Measurements from ENCODE around the gene SPATA13. TPM values are rescaled to one million over a fixed set of nuclear protein-coding genes. Genes with fewer than 3 reads are reported as not detected.

Gene SPATA13
- total and polyA plus RNA-seq, 2 donors (not counting 1 experiment from before 2014, with no cell fraction given): 5.7 to 8.3 TPM

GRCh38 chr13:24215126-24215525 lies 54.6 kb downstream of the SPATA13 start:
- H3K9me3 ChIP-seq (ENCODE audit: control extremely low read depth in 1 of 3, control insufficient read depth in 2 of 3, insufficient read depth in 1 of 3, low read length in 2 of 3): peaks cover 0 to 7% (median 0%) of the 10 kb centered on the region in 3 donors
- peaks cover 27 to 35% of the 10 kb centered on the region in 2 donors for H3K4me1 ChIP-seq (ENCODE audit: control insufficient read depth in 2 of 2, insufficient read depth in 2 of 2, low read length in 2 of 2)
- peaks cover 46% of the 10 kb centered on the region for H3K4me1 Mint-ChIP-seq
- H3K27me3 Mint-ChIP-seq: no peaks in the 10 kb centered on the region
- ATAC-seq (ENCODE audit: low read depth) (peak; percentile 56), DNase-seq (no peak)
- H3K4me3 Mint-ChIP-seq: peak overlapping the region; percentile 49
- no peak overlapping the region for H2AFZ ChIP-seq (ENCODE audit: insufficient read depth, low read depth, low read length, poor library complexity, severe bottlenecking)
- intact Hi-C loops (cut with micrococcal nuclease): loop anchor here (5.0 kb wide), 1 partner anchor 53 kb away; the partner anchor contains the start of gene SPATA13
- H4K20me1 ChIP-seq (ENCODE audit: control insufficient read depth, insufficient read depth, low read length, poor library complexity, severe bottlenecking): no peaks in the 10 kb centered on the region
- H3K9ac ChIP-seq (ENCODE audit: low read length): peak overlapping the region; percentile 11
- peak overlapping the region in 1 of 5 experiments; percentile 5 for H3K4me3 ChIP-seq (ENCODE audit: control extremely low read depth in 1 of 5, extremely low read depth in 1 of 5, insufficient read depth in 1 of 5, low read depth in 2 of 5, low read length in 4 of 5)
- WGBS (ENCODE audit: insufficient coverage): 18% methylated on average over 1 of the region's 1 CpG
- TF ChIP-seq CTCF (IDR thresholded peaks at IDR 0.05): no peak
- TF ChIP-seq EZH2 (IDR thresholded peaks at IDR 0.05; ENCODE audit: borderline replicate concordance, insufficient read depth, low read depth, low read length, poor library complexity, severe bottlenecking): no peak
- H3K27me3 ChIP-seq (replicated peaks in 1 of 4; ENCODE audit: control extremely low read depth in 1 of 4, control insufficient read depth in 3 of 4, insufficient read depth in 4 of 4, low read length in 3 of 4): no peaks in the 10 kb centered on the region
- H3K36me3 ChIP-seq (replicated peaks in 1 of 2; ENCODE audit: control extremely low read depth in 1 of 2, control insufficient read depth in 1 of 2, extremely low read depth in 1 of 2, insufficient read depth in 2 of 2, low read length in 1 of 2): no peaks in the 10 kb centered on the region
- ChIA-PET CTCF (interaction anchor here (0.9 to 4.4 kb wide), 5 partner anchors 14 to 161 kb away, joined by 3 to 21 read pairs (median 6); no protein-coding TSS in a partner anchor), POLR2A (interaction anchor here (0.5 kb wide), 2 partner anchors 55 to 370 kb away, joined by 3 read pairs; no protein-coding TSS in a partner anchor)
- peak overlapping the region; percentile 5 for H3K27ac Mint-ChIP-seq
- H3K79me2 ChIP-seq (ENCODE audit: control insufficient read depth, insufficient read depth, low read length): no peaks in the 10 kb centered on the region
- peak overlapping the region; percentile 11 to 29 for H3K27ac ChIP-seq (ENCODE audit: low read length in 2 of 2)
- H3K4me2 ChIP-seq (replicated peaks; ENCODE audit: low read depth, low read length, poor library complexity, severe bottlenecking): peak overlapping the region; percentile 56
- no peaks in the 10 kb centered on the region for H3K9me3 Mint-ChIP-seq (ENCODE audit: insufficient read depth)

GRCh38 chr13:24215732-24216131 lies 55.2 kb downstream of the SPATA13 start:
- ATAC-seq (ENCODE audit: low read depth) (no peak), DNase-seq (no peak)
- no peaks in the 10 kb centered on the region for H3K79me2 ChIP-seq (ENCODE audit: control insufficient read depth, insufficient read depth, low read length)
- H3K27ac ChIP-seq (ENCODE audit: low read length in 2 of 2): no peak overlapping the region
- no peaks in the 10 kb centered on the region for H3K9me3 Mint-ChIP-seq (ENCODE audit: insufficient read depth)
- H4K20me1 ChIP-seq (ENCODE audit: control insufficient read depth, insufficient read depth, low read length, poor library complexity, severe bottlenecking): no peaks in the 10 kb centered on the region
- peaks cover 0 to 7% (median 0%) of the 10 kb centered on the region in 3 donors for H3K9me3 ChIP-seq (ENCODE audit: control extremely low read depth in 1 of 3, control insufficient read depth in 2 of 3, insufficient read depth in 1 of 3, low read length in 2 of 3)
- H2AFZ ChIP-seq (ENCODE audit: insufficient read depth, low read depth, low read length, poor library complexity, severe bottlenecking): no peak overlapping the region
- POLR2A ChIA-PET: interaction anchor here (0.5 kb wide), 1 partner anchor 55 kb away, joined by 3 read pairs; no protein-coding TSS in a partner anchor
- intact Hi-C loops (cut with micrococcal nuclease): loop anchor here (5.0 kb wide), 1 partner anchor 53 kb away; the partner anchor contains the start of gene SPATA13
- peak overlapping the region; percentile 21 for H3K4me3 Mint-ChIP-seq
- H3K36me3 ChIP-seq (replicated peaks in 1 of 2; ENCODE audit: control extremely low read depth in 1 of 2, control insufficient read depth in 1 of 2, extremely low read depth in 1 of 2, insufficient read depth in 2 of 2, low read length in 1 of 2): no peaks in the 10 kb centered on the region
- peak overlapping the region; percentile 51 for H3K27ac Mint-ChIP-seq
- H3K27me3 ChIP-seq (replicated peaks in 1 of 4; ENCODE audit: control extremely low read depth in 1 of 4, control insufficient read depth in 3 of 4, insufficient read depth in 4 of 4, low read length in 3 of 4): no peaks in the 10 kb centered on the region
- H3K4me1 ChIP-seq (ENCODE audit: control insufficient read depth in 2 of 2, insufficient read depth in 2 of 2, low read length in 2 of 2): peaks cover 27 to 35% of the 10 kb centered on the region in 2 donors
- peaks cover 46% of the 10 kb centered on the region for H3K4me1 Mint-ChIP-seq
- H3K27me3 Mint-ChIP-seq: no peaks in the 10 kb centered on the region
- no peak overlapping the region for H3K4me2 ChIP-seq (replicated peaks; ENCODE audit: low read depth, low read length, poor library complexity, severe bottlenecking)
- 68% methylated on average over 2 of the region's 2 CpGs for WGBS (ENCODE audit: insufficient coverage)
- TF ChIP-seq CTCF (IDR thresholded peaks at IDR 0.05): no peak
- TF ChIP-seq EZH2 (IDR thresholded peaks at IDR 0.05; ENCODE audit: borderline replicate concordance, insufficient read depth, low read depth, low read length, poor library complexity, severe bottlenecking): no peak
- no peak overlapping the region for H3K4me3 ChIP-seq (ENCODE audit: control extremely low read depth in 1 of 5, extremely low read depth in 1 of 5, insufficient read depth in 1 of 5, low read depth in 2 of 5, low read length in 4 of 5)
- no peak overlapping the region for H3K9ac ChIP-seq (ENCODE audit: low read length)
- CTCF ChIA-PET: interaction anchor here (0.9 to 4.4 kb wide), 5 partner anchors 13 to 162 kb away, joined by 3 to 21 read pairs (median 6); no protein-coding TSS in a partner anchor

Data from B cell (primary cell).